ENCODE measurements around the gene THRA. TPM values are rescaled to one million over a fixed set of nuclear protein-coding genes. Genes with fewer than 3 reads are reported as not detected.

THRA gene
- total and polyA plus RNA-seq, 9 of the 15 experiments (the other 6 are each of a cell fraction or from before 2014, with no cell fraction given), result 0.34 to 23.4 (median 12.7) TPM

- peak in 3 of 4 experiments; percentile 43 to 53 (median 49) for DNase-seq (ENCODE audit: extremely low read depth in 1 of 4, low spot score in 3 of 4)
- H3K79me2 ChIP-seq (ENCODE audit: control insufficient read depth, insufficient read depth, low read length), result no peaks in the 10 kb centered on the region
- peak; percentile 65 for ATAC-seq
- H3K27ac ChIP-seq (ENCODE audit: extremely low read depth, low read depth, low read length), result no peak overlapping the region
- H3K9me1 ChIP-seq (ENCODE audit: control insufficient read depth, insufficient read depth, low read length), result no peaks in the 10 kb centered on the region
- H3K4me1 ChIP-seq (replicated peaks in 1 of 2; ENCODE audit: control insufficient read depth in 2 of 2, insufficient read depth in 2 of 2, low read length in 2 of 2), result peaks cover 0 to 4% of the 10 kb centered on the region in 2 experiments; a peak in 1 of 5 replicates
- H3K4me2 ChIP-seq (ENCODE audit: insufficient read depth, low read length), result no peak overlapping the region
- FAIRE-seq, result peak; percentile 74
- no peaks in the 10 kb centered on the region for H3K27me3 ChIP-seq (ENCODE audit: control insufficient read depth in 2 of 2, insufficient read depth in 2 of 2, low read length in 2 of 2)
- ChIA-PET CTCF (ENCODE audit: low intra/inter-chr PET ratio) (interaction anchor here (0.6 to 0.9 kb wide), 2 partner anchors 70 to 1533 kb away, joined by 3 to 6 read pairs; partner anchors contain the start of gene KRT9), POLR2A (interaction anchor here (0.6 to 1.9 kb wide), 10 partner anchors 11 to 271 kb away, joined by 3 to 9 read pairs (median 4); partner anchors contain the start of gene MED24)
- WGBS (ENCODE audit: insufficient coverage, low coverage, missing lambda C conversion rate), result 46% methylated on average over 11 of the region's 11 CpGs
- no TSS peak for BruUV-seq (replicated peaks)
- H3K9me3 ChIP-seq (replicated peaks; ENCODE audit: control insufficient read depth, insufficient read depth, low read depth, low read length), result no peaks in the 10 kb centered on the region
- intact Hi-C loops (cut with micrococcal nuclease) (no loop called here), in situ Hi-C loops (cut with MboI) (no loop called here)
- no peak overlapping the region for H2AFZ ChIP-seq (ENCODE audit: low read depth, low read length)
- no peak overlapping the region for H3K4me3 ChIP-seq
- H3K9ac ChIP-seq (ENCODE audit: insufficient read depth in 1 of 2, low read depth in 2 of 2, low read length in 2 of 2), result no peak overlapping the region
- peaks cover 35% of the 10 kb centered on the region for H3K36me3 ChIP-seq (ENCODE audit: control insufficient read depth, insufficient read depth, low read length)
- no peaks in the 10 kb centered on the region for H4K20me1 ChIP-seq (replicated peaks; ENCODE audit: control insufficient read depth, insufficient read depth, low read length)
- peak; percentile 85 for TF ChIP-seq FOXJ2 (tag; IDR thresholded peaks at IDR 0.05)
- TF ChIP-seq ZNF512 (tag; IDR thresholded peaks at IDR 0.05), result no peak
- 0 out of 2 replicates have a peak, but pooled peaks have one; percentile 25 for TF ChIP-seq SMC3 (conservative IDR thresholded peaks at IDR 0.05; ENCODE audit: insufficient read depth, low read depth, low read length)
- TF ChIP-seq NFRKB (IDR thresholded peaks at IDR 0.05; ENCODE audit: low read depth), result no peak
- TF ChIP-seq ZNF280A (IDR thresholded peaks at IDR 0.05; ENCODE audit: low read depth, partially characterized antibody), result no peak
- peak; percentile 40; the same call in 1 of the 2 replicates for TF ChIP-seq NFIC (IDR thresholded peaks at IDR 0.05)
- TF ChIP-seq TEAD4 (IDR thresholded peaks at IDR 0.05; ENCODE audit: low read length), result peak; percentile 46
- no peak for TF ChIP-seq TEAD4 (CRISPR knock-in tag; IDR thresholded peaks at IDR 0.05; ENCODE audit: borderline replicate concordance)
- no peak for TF ChIP-seq NR2C2 (CRISPR knock-in tag; IDR thresholded peaks at IDR 0.05)
- TF ChIP-seq NR2C2 (tag; IDR thresholded peaks at IDR 0.05), result no peak
- TF ChIP-seq TEAD2 (tag; IDR thresholded peaks at IDR 0.05), result peak; percentile 75; the same call in 1 of the 2 replicates
- TF ChIP-seq MTA3 (IDR thresholded peaks at IDR 0.05; ENCODE audit: borderline replicate concordance), result no peak
- no peak for TF ChIP-seq PHF21A (IDR thresholded peaks at IDR 0.05; ENCODE audit: borderline replicate concordance, low read depth)
- peak; percentile 50 to 67 (median 64) for TF ChIP-seq CTCF (IDR thresholded peaks at IDR 0.05 in 2 of 3, conservative IDR thresholded peaks at IDR 0.05 in 1 of 3; ENCODE audit: insufficient read depth in 2 of 3, low read depth in 1 of 3, low read length in 3 of 3)
- 0 out of 2 replicates have a peak, but pooled peaks have one; percentile 6 for TF ChIP-seq JUND (IDR thresholded peaks at IDR 0.05; ENCODE audit: borderline replicate concordance, low read depth, low read length)
- no peak for TF ChIP-seq JUND (tag; IDR thresholded peaks at IDR 0.05; ENCODE audit: borderline replicate concordance, low read depth, low read length)
- no peak for TF ChIP-seq ARNT (IDR thresholded peaks at IDR 0.05)
- TF ChIP-seq RFX1 (IDR thresholded peaks at IDR 0.05), result peak; percentile 44
Measured at GRCh38 chr17:40038882-40039513, 23.8 kb upstream of the THRA start.

Data from K562 (cell line).